ENCODE measurements around the gene APC2.

Gene APC2

DNA sequence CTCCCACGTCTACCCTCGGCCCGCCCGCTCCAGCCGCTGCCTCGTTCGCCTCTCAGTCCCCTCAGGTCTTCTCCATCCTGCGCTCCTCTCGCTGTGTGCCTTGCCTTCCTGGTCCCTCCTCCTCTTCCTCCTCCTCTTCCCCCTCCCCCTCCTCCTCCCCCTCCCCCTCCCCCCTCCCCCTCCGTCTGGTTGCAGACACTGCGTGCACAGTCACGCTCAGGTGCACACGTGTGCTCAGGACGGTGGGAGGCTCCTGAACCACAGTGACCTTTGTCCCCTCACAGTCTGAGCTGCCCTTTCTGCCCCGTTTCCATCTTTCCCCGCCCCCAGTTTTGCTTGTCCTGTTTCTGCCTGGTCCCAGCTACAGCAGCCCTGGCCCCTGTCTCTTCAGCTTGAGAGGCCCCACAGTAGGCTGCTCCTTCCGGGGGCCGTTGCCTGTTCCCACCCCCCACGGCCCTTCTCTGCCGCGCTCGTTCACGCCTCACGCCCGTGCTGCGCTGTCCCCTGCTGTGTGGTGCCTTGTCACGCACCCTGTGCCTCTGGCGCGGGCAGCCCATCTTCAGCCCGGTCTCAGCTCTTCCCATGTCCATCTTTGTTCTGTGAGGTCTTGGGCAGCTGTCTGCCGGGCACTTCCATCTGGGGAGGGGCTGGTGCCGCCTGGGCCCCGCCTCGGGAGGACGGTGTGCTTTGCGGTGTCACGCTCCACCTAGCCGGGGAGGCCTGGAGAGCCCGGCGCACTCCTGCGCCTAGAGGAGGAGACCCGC lies 25.5 kb upstream of the APC2 start:
- in situ Hi-C loops (cut with MboI; ENCODE audit: low sequenced_read_pairs, unreplicated experiment), result no loop called here
- no peak for DNase-seq (ENCODE audit: low spot score)
- TF ChIP-seq, protein P1, sequence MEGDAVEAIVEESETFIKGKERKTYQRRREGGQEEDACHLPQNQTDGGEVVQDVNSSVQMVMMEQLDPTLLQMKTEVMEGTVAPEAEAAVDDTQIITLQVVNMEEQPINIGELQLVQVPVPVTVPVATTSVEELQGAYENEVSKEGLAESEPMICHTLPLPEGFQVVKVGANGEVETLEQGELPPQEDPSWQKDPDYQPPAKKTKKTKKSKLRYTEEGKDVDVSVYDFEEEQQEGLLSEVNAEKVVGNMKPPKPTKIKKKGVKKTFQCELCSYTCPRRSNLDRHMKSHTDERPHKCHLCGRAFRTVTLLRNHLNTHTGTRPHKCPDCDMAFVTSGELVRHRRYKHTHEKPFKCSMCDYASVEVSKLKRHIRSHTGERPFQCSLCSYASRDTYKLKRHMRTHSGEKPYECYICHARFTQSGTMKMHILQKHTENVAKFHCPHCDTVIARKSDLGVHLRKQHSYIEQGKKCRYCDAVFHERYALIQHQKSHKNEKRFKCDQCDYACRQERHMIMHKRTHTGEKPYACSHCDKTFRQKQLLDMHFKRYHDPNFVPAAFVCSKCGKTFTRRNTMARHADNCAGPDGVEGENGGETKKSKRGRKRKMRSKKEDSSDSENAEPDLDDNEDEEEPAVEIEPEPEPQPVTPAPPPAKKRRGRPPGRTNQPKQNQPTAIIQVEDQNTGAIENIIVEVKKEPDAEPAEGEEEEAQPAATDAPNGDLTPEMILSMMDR (IDR thresholded peaks at IDR 0.05; ENCODE audit: borderline replicate concordance, control extremely low read depth, extremely low read depth, insufficient read depth, missing control alignments), result no peak

DNA sequence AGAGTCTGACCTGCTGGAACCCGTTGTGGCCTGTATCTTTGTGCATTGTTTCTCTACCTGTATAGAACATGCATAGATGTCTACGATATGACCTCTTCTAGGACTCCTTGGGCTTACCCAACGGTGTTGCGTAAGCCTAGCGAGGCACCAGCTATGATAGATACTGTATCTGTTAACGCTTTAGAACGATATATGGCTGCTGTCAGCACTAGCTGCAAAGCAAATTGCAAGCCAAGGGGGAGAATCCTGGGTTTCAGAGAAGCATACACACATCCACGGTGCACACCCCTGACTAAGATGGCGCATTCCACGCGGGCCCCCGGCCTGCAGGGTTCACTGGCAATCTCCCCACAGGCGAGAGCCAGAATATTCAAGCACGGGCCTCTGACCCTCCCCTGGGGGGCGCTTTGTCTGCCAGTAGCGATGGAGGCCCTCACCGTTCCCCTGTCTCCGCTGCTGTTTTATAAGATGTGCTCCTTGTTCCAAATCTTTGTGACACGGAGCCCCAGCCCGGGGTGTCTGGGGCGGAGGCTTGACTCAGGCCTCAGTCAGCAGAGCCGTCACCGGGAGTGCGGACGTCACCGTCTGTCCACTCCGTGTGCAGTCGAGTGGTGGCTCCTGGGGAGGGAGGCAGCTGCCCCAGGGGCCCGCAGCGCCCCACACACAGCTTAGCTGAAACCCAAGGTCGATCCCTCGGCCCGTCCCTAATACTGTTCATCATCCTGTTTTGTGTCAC lies 24.7 kb upstream of the APC2 start:
- TF ChIP-seq, protein P1 (IDR thresholded peaks at IDR 0.05; ENCODE audit: borderline replicate concordance, control extremely low read depth, extremely low read depth, insufficient read depth, missing control alignments), result no peak
- in situ Hi-C loops (cut with MboI; ENCODE audit: low sequenced_read_pairs, unreplicated experiment), result no loop called here
- DNase-seq (ENCODE audit: low spot score), result no peak

DNA sequence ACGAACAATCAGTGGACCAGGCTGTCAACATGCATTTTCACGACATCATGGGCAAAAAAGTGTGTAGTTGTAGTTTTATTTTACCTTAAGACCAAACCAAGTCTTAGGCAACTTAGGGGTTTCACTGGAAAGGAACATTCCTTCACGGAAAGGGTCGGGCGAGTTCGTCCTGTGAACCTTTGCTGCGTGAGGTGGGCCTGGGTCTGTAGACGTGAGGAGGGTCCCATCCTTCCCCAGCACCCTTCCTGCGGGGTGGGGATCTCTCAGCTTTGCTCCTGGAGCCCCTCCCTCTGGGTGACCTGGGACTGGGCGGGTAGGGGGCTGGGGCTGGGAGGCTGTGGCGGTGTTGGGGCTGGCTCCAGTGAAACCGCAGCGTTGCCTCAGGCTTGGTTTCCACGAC lies 24.0 kb upstream of the APC2 start:
- DNase-seq (ENCODE audit: low spot score), result no peak
- TF ChIP-seq, protein P1 (IDR thresholded peaks at IDR 0.05; ENCODE audit: borderline replicate concordance, control extremely low read depth, extremely low read depth, insufficient read depth, missing control alignments), result no peak
- in situ Hi-C loops (cut with MboI; ENCODE audit: low sequenced_read_pairs, unreplicated experiment), result no loop called here

DNA sequence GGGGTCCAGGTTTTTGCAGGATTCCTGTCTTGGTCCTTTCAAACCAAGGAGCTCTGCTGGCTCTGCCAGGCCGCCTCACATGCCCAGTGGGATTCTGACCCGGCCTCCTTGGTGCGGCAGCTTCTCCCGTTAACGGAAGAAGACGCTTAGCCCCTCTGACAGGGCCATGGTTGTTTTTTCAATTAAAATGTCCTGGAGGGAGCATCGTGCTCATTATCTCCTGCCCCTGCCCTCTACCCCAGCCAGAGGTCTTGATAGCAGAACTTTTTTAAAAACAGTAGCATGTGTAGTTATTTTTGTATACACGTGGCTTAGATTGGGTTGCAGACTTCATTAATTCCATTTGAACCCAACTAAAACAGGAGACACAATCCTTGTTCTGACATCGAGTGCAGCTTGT lies 23.2 kb upstream of the APC2 start:
- in situ Hi-C loops (cut with MboI; ENCODE audit: low sequenced_read_pairs, unreplicated experiment), result no loop called here

DNA sequence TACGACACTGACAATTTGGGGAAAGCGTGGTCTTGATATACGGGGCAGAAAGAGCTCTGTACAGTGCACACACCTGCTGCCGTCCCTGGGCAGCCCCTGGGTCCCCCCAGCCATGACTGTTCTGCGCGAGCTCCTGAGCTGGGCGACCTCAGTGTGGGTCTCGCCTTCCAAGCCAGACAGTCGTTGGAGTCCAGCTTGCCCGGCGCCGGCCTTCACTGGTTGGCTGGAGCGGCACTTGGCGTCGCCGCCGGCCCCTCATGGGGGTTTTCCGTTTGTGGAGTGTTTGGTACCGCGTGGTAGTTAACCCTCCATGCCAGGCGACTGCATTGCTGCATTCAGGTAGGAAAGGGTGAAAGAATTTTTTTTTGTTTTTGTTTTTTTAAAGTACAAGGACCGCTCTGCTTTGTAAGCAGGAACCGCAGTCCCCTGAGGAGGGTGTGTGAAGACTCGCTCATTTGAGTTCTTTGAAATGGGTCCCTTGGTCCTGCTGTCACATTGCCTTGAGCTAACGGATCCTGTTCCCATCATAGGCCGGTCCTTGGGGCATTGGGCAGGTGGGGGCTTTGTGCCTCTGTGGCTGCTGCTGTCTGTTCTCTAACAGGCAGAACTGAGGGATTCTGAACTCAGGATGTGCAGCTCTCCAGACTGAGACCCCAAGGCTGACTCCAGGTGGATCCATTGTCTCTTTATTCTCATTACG lies 22.6 kb upstream of the APC2 start:
- no peak for DNase-seq (ENCODE audit: low spot score)
- TF ChIP-seq, protein P1 (IDR thresholded peaks at IDR 0.05; ENCODE audit: borderline replicate concordance, control extremely low read depth, extremely low read depth, insufficient read depth, missing control alignments), result no peak

More for the DNA sequence above, 23.2 kb upstream of the APC2 start:
- DNase-seq (ENCODE audit: low spot score), result no peak
- TF ChIP-seq, protein P1 (IDR thresholded peaks at IDR 0.05; ENCODE audit: borderline replicate concordance, control extremely low read depth, extremely low read depth, insufficient read depth, missing control alignments), result no peak

DNA sequence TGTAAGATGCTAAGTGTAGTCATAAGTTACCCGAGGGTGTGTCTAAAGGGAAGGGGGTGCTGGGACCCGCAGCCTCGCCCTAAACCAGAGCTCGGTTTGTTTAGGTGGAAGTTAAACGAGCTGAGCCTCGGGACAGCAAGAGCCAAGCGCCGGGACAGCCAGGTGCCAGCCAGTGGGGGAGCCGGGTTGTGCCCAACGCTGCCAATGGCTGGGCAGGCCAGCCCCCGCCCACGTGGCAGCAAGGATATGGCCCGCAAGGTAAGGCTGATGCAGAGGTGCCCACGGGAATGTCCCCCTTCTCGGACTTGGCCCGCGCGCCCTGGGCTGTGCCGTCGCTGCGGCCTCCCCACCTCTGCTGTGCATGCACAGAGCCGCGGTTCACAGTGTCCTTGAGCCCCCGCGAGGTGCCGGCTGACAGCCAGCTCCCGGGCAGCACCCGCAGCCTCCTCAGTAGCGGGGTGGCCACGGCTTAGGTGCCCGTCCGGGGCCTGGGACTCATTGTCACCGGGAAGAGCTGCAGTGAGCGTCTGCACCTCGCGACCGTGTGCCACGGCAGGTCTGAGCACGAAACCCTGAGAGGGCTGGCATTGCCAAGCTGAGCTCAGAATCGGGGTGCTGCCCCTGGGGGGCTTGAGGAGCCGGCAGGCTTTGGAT lies 21.1 kb upstream of the APC2 start:
- TF ChIP-seq, protein P1 (IDR thresholded peaks at IDR 0.05; ENCODE audit: borderline replicate concordance, control extremely low read depth, extremely low read depth, insufficient read depth, missing control alignments), result no peak
- in situ Hi-C loops (cut with MboI; ENCODE audit: low sequenced_read_pairs, unreplicated experiment), result no loop called here
- no peak for DNase-seq (ENCODE audit: low spot score)

More for the DNA sequence above, 22.6 kb upstream of the APC2 start:
- in situ Hi-C loops (cut with MboI; ENCODE audit: low sequenced_read_pairs, unreplicated experiment), result no loop called here

All from GM13976 (cell line).